Measurements from ENCODE around the gene HDAC2. TPM values are rescaled to one million over a fixed set of nuclear protein-coding genes. Genes with fewer than 3 reads are reported as not detected.
"Not testable (repeated sequence)": the region's sequence is repeated elsewhere in the genome, so short reads cannot be mapped to it uniquely, and the experiment has no call there.

HDAC2 gene
- total and polyA plus RNA-seq, 11 donors, result 18.3 to 64.7 (median 48.0) TPM

DNA sequence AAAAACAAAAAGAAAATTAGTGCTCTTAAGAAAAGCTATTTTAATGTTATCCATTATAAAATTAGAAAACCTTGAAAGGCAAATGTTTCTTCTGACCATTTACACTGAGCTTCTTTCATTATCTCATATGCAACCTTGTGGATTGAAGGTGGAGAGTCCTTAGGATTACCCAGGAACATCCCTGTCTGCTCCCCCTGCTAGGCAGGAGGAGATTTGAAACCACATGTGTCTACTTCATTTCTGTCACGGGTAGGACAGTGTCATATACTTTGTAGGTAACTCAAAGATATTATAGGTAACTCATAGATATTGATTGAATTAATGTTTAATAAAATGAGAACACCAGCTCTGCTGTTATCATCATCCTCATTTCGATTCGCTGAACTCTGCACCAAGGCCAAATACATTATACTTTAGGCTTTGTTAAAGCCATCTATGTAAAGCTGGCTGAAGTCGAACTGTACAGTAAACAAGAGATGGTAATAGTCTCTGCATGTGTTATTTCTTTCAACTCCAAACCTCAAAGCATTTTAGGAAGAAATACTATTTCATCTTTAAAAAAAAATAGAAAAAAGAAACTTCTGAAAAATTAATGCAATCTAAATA lies 49.5 kb downstream of the HDAC2 start:
- Histone ChIP-seq H3K4me1 (peaks cover 0 to 42% (median 21%) of the 10 kb centered on the region in 12 donors), H3K27me3 (no peaks in the 10 kb centered on the region), H3K4me3 (no peak overlapping the region), H3K27ac (peak overlapping the region in 11 of 12 donors; percentile 1 to 75 (median 31)), H3K9me3 (no peaks in the 10 kb centered on the region), H3K36me3 (no peaks in the 10 kb centered on the region)
- no peak for ATAC-seq
- DNase-seq, result no peak
- intact Hi-C loops (cut with DNase I), result loop anchor here in 1 of 10 donors (5.0 kb wide), 1 partner anchor 64 kb away; the partner anchor contains the start of gene MARCKS
- 68 to 79% (median 73%) methylated on average over 4 of the region's 4 CpGs for WGBS, 4 donors
- TF ChIP-seq, protein P1, sequence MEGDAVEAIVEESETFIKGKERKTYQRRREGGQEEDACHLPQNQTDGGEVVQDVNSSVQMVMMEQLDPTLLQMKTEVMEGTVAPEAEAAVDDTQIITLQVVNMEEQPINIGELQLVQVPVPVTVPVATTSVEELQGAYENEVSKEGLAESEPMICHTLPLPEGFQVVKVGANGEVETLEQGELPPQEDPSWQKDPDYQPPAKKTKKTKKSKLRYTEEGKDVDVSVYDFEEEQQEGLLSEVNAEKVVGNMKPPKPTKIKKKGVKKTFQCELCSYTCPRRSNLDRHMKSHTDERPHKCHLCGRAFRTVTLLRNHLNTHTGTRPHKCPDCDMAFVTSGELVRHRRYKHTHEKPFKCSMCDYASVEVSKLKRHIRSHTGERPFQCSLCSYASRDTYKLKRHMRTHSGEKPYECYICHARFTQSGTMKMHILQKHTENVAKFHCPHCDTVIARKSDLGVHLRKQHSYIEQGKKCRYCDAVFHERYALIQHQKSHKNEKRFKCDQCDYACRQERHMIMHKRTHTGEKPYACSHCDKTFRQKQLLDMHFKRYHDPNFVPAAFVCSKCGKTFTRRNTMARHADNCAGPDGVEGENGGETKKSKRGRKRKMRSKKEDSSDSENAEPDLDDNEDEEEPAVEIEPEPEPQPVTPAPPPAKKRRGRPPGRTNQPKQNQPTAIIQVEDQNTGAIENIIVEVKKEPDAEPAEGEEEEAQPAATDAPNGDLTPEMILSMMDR (IDR thresholded peaks at IDR 0.05), result no peak
- no peak for TF ChIP-seq POLR2A (IDR thresholded peaks at IDR 0.05)

DNA sequence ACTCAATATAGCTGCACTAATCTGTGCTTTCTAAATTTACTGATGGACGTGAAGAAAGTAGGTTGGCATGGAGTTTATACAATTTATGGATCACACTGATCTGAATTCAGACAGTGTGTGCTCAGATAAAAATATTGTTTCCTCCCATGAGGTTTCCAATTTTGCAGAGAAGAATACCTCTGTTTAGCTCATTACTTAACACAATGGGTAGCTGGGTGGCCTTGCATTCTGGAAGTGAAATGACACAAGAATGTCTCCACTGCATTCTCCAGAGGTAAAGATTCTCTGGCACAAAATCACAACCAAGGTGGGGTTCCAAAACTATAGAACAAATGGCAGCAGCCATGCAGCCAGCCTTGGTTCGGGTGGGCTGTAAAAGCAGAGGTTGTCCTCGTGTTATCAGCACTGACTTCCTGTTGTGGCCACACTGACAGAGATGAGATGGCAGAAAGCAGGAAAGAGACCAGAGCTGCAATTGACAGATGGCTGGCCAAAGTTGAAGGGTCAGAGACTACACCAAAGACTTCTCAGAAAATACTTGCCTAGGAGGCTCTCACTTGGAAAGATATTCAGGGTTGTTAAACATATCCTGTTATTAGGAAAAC lies 50.2 kb downstream of the HDAC2 start:
- H3K27ac ChIP-seq, result peak overlapping the region in 11 of 12 donors; percentile 1 to 75 (median 31)
- 25 to 35% (median 27%) methylated on average over 3 of the region's 3 CpGs for WGBS, 4 donors
- TF ChIP-seq, protein P1 (IDR thresholded peaks at IDR 0.05), result no peak
- TF ChIP-seq POLR2A (IDR thresholded peaks at IDR 0.05), result no peak
- H3K4me3 ChIP-seq, result no peak overlapping the region
- H3K4me1 ChIP-seq, result peaks cover 0 to 42% (median 21%) of the 10 kb centered on the region in 12 donors
- no peaks in the 10 kb centered on the region for H3K27me3 ChIP-seq
- no peaks in the 10 kb centered on the region for H3K9me3 ChIP-seq
- DNase-seq (peak in 1 of 5 donors; percentile 31), ATAC-seq (peak in 2 of 4 donors; percentile 39 to 59)
- H3K36me3 ChIP-seq, result no peaks in the 10 kb centered on the region
- intact Hi-C loops (cut with DNase I), result loop anchor here in 1 of 10 donors (5.0 kb wide), 1 partner anchor 63 kb away; the partner anchor contains the start of gene MARCKS

DNA sequence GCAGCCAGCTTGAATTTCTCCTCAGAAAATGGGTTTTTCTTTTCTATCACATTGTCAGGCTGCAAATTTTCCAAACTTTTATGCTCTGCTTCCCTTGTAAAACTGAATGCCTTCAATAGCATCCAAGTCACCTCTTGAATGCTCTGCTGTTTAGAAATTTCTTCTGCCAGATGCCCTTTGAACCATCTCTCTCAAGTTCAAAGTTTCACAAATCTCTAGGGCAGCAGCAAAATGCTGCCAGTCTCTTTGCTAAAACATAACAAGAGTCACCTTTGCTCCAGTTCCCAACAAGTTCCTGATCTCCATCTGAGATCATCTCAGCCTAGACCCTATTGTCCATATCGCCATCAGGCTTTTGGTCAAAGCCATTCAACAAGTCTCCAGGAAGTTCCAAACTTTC lies 60.7 kb downstream of the HDAC2 start:
- H3K36me3 ChIP-seq; H3K27me3 ChIP-seq; H3K9me3 ChIP-seq; ATAC-seq; H3K4me1 ChIP-seq; H3K4me3 ChIP-seq; H3K27ac ChIP-seq; DNase-seq; intact Hi-C loops (cut with DNase I): not testable (repeated sequence)
- WGBS, 4 donors, result 59 to 72% (median 70%) methylated on average over 1 of the region's 1 CpG

GRCh38 chr6:113909224-113909856 lies 61.6 kb downstream of the HDAC2 start:
- Histone ChIP-seq H3K36me3 (no peaks in the 10 kb centered on the region), H3K4me3 (no peak overlapping the region), H3K9me3 (peaks cover 0 to 5% (median 0%) of the 10 kb centered on the region in 12 donors), H3K4me1 (peaks cover 0 to 9% (median 1%) of the 10 kb centered on the region in 12 donors), H3K27me3 (no peaks in the 10 kb centered on the region), H3K27ac (no peak overlapping the region)
- WGBS, 4 donors, result 17 to 19% (median 17%) methylated on average over 6 of the region's 6 CpGs
- TF ChIP-seq POLR2A (IDR thresholded peaks at IDR 0.05), result no peak
- TF ChIP-seq, protein P1 (IDR thresholded peaks at IDR 0.05), result peak; percentile 61 to 87 (median 77)
- peak in 1 of 5 donors; percentile 20 for DNase-seq
- ATAC-seq, result no peak
- intact Hi-C loops (cut with DNase I), result loop anchor here (1.0 to 10.0 kb wide), 7 partner anchors 50 to 1575 kb away; no protein-coding TSS in a partner anchor
